Mucosa of stomach (tissue), 1 donor: ENCODE measurements around the gene LELP1.

ENCODE experiments used
- H3K27me3 ChIP-seq: one replicate; pipeline ENCODE4 v1.7.0; 2013; ENCODE audit warnings: mild to moderate bottlenecking, low read length; ENCODE audit not compliant: control insufficient read depth, insufficient read depth
- H3K36me3 ChIP-seq: one replicate; pipeline ENCODE4 v1.7.0; 2013; ENCODE audit warnings: low read length; ENCODE audit not compliant: control insufficient read depth, insufficient read depth
- H3K4me1 ChIP-seq: one replicate; pipeline ENCODE4 v1.7.0; 2013; ENCODE audit warnings: mild to moderate bottlenecking, low read length; ENCODE audit not compliant: control insufficient read depth, insufficient read depth
- H3K4me3 ChIP-seq: one replicate; pipeline ENCODE4 v1.7.0; 2013; ENCODE audit warnings: low read length
- H3K9ac ChIP-seq: one replicate; pipeline ENCODE4 v1.7.0; 2013; ENCODE audit warnings: mild to moderate bottlenecking, low read length, moderate library complexity
- H3K9me3 ChIP-seq: one replicate; pipeline ENCODE4 v1.7.0; 2013; ENCODE audit warnings: mild to moderate bottlenecking, low read length, moderate library complexity; ENCODE audit not compliant: control insufficient read depth
- donor health status: Pancreatic carcinoma.

LELP1 gene

DNA sequence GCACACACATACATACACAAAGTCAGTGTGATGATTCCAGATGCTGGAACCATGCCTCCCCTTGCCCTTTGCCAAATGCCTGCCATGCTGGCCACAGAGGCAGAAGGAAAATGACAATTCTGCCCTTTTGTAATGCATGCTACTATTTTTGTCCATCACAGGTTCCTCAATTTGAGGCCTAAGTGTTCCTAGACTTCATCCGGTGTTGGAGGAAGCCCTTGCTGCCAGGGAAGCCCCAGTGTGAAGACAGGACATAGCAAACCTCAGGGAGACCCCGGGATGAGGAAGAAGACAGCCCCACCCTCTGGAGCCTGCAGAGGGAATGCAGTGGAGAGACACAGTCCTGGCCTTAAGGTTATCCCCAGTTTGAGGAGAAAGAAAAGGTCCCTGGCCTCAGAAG is 28.6 kb downstream of the LELP1 start:
- Histone ChIP-seq H3K4me1 (peaks cover 46% of the 10 kb centered on the region), H3K36me3 (no peaks in the 10 kb centered on the region), H3K4me3 (no peak overlapping the region), H3K9ac (no peak overlapping the region), H3K27me3 (no peaks in the 10 kb centered on the region), H3K9me3 (no peaks in the 10 kb centered on the region)

DNA sequence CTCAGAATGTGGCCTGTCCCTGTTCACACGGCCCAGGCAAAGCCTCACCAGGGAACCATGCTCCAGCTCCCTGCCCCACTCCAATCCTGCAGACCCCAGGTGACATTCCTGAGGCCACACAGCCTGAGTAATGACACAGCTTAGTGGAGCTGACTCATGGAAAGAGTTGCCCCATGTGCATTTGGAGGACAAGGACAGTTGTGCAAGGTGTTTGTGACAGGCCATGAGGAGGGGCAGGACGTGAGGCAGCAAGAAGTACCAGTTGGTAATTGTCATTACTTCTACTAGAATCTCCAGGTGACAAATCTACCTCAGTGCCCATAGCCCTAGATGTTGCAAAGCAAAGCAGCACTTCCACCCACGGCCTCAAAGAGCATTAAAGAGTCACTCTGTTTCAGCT is 29.3 kb downstream of the LELP1 start:
- Histone ChIP-seq H3K4me1 (peaks cover 53% of the 10 kb centered on the region), H3K9ac (no peak overlapping the region), H3K9me3 (no peaks in the 10 kb centered on the region), H3K27me3 (no peaks in the 10 kb centered on the region), H3K4me3 (no peak overlapping the region), H3K36me3 (no peaks in the 10 kb centered on the region)

DNA sequence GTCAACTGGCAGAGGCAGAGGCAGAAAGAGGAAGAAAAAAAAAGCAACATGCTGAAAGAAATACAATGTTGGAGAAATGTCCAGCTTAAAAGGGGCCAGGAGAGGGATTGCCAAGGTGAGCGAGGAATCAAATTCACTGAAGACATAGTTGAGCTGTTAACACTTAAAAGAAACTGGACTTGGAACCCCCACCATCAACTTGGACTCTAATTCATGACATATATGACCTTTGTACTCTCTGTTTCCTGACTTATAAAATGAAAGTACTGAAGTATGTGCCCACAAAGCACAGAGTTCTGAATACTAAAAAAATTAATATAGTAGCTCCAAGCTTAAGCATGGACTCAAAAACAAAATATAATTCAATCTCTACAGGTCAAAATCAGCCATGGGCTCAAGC is 30.2 kb downstream of the LELP1 start:
- H3K9me3 ChIP-seq, result no peaks in the 10 kb centered on the region
- no peak overlapping the region for H3K4me3 ChIP-seq
- H3K4me1 ChIP-seq, result peaks cover 53% of the 10 kb centered on the region
- H3K36me3 ChIP-seq, result no peaks in the 10 kb centered on the region
- H3K9ac ChIP-seq, result no peak overlapping the region
- no peaks in the 10 kb centered on the region for H3K27me3 ChIP-seq

DNA sequence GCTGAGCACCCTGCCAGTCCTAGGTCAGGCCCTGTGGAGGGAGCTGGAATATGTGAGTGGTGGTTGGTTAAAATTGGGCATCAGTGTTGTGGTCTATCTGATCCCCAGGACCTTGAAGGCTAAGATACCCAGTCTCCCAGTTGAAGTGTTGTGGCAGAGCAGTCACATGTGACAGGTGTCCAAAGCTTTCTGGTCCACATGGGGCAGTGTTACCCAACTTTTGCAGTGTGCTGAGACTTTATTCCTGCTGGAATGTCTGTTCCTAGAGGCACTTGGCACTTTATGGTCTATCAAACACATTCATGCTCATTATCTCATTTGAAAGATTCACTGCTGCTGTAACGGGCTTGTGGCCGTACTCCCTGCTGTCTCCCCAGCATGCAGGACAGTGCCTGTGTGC is 35.3 kb downstream of the LELP1 start:
- H3K4me3 ChIP-seq, result no peak overlapping the region
- no peaks in the 10 kb centered on the region for H3K9me3 ChIP-seq
- no peak overlapping the region for H3K9ac ChIP-seq
- H3K4me1 ChIP-seq, result peaks cover 17% of the 10 kb centered on the region
- H3K27me3 ChIP-seq, result no peaks in the 10 kb centered on the region
- no peaks in the 10 kb centered on the region for H3K36me3 ChIP-seq

DNA sequence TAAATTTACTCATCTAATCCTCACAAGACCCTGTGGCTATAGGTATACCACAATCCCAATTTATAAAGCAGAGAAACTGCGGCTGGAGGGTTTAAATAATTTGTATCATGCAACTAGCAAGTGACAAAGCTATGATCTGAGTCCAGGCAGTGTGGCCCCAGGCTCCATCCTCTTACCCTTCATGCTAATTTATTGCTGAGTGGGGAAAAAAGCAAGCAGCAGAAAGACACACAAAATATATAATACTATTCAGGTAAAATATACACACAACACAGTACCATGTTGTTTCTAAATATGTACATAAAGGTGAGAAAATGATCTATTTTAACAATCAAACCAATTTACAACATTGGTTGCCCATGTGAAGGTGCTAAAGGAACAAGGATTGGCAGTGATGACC is 38.9 kb downstream of the LELP1 start:
- Histone ChIP-seq H3K4me3 (no peak overlapping the region), H3K27me3 (no peaks in the 10 kb centered on the region), H3K4me1 (peaks cover 4% of the 10 kb centered on the region), H3K36me3 (no peaks in the 10 kb centered on the region), H3K9me3 (no peaks in the 10 kb centered on the region), H3K9ac (no peak overlapping the region)

DNA sequence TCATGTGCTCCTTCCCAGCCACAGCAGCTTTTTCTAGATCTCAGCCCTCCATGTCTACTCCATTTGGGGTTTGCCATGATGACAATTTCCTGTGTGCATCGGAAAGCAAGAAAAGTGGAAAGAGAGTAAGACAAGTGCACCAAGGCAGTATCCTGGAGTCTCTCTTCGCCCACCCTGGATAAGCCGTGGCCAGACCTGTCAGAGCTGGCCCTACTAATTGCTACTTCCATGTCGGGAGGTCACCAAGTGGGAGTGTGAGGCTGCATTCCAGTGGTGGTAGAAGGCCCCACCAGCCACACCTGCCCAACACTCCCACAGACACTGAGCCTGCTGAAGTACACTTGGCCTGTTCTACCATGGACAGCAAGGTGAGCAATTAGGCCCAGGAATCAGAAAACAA is 42.2 kb downstream of the LELP1 start:
- Histone ChIP-seq H3K36me3 (no peaks in the 10 kb centered on the region), H3K4me1 (no peaks in the 10 kb centered on the region), H3K9me3 (no peaks in the 10 kb centered on the region), H3K27me3 (no peaks in the 10 kb centered on the region), H3K9ac (no peak overlapping the region), H3K4me3 (no peak overlapping the region)

DNA sequence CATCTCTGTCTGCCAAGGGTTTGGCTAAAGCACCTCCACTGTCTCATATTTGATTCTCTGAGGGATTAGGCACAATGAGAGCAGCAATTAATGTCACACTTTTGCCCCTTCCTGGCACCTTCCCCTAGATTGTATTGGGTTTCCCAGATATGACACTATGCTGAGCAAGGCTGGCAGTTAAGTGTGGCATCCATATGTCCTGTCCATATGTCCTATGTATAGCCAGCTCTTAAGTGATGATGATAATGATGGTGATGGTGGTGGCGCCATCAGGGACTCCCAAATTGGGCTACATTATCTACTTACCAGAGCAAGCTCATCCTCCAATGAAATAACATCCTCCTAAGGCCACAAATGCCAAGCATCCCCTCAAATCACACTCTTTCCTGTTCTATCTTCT is 42.8 kb downstream of the LELP1 start:
- Histone ChIP-seq H3K36me3 (no peaks in the 10 kb centered on the region), H3K4me1 (no peaks in the 10 kb centered on the region), H3K9ac (no peak overlapping the region), H3K27me3 (no peaks in the 10 kb centered on the region), H3K9me3 (no peaks in the 10 kb centered on the region), H3K4me3 (no peak overlapping the region)

DNA sequence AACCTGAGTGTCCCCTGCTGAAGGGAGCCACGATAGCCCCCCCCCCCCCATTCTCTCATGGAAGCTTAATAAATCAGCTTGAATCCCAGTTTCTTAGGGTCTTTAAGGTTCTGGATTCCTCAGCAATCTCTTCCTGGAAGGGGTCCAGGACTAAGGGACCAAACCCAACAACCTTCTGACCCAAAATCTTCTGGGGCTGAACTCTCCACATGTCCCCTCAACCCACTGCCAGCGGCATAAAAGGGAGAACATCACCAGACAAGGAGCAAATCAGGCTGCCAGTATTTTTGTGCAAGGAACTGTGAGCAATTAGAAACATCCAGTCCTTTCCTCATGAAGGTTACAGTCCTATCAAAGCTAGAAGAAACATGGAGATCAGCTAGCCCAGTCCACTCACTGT is 43.6 kb downstream of the LELP1 start:
- Histone ChIP-seq H3K9ac (no peak overlapping the region), H3K27me3 (no peaks in the 10 kb centered on the region), H3K4me1 (no peaks in the 10 kb centered on the region), H3K9me3 (no peaks in the 10 kb centered on the region), H3K4me3 (no peak overlapping the region), H3K36me3 (no peaks in the 10 kb centered on the region)

DNA sequence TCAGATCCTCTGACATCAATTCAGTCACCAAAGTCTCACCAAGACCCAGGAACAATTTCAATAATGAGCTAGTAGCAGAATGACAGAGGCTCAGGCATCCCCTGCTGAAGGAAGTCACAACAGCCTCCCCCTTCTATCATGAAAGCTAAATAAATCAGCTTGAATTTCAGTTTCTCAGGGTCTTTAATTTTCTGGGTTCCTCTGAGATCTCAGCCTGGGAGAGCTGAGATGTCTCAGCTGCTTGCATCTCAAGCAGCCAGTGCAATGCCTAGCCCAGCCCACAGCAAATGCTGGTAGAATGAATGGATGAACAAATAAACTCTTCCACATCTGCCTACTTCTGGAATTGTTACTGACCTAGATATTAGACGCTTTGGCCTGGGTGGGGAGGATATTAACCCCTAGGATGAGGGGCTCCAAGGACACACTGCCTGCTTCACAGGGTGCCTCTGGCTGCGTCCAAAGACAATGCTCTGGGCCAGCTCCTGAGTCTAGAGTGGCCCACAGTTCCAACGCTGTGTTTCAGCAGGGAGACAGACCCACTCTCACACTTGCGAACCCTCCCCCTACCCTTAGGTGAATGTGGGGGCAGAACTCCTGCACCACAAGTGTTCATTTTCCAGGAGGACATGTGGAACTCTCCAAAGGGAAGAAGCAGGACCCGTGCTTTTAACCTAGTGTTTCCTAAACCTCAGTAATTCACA is 45.1 kb downstream of the LELP1 start:
- no peaks in the 10 kb centered on the region for H3K27me3 ChIP-seq
- no peaks in the 10 kb centered on the region for H3K4me1 ChIP-seq
- H3K9me3 ChIP-seq, result no peaks in the 10 kb centered on the region
- H3K36me3 ChIP-seq, result no peaks in the 10 kb centered on the region
- no peak overlapping the region for H3K9ac ChIP-seq
- no peak overlapping the region for H3K4me3 ChIP-seq

DNA sequence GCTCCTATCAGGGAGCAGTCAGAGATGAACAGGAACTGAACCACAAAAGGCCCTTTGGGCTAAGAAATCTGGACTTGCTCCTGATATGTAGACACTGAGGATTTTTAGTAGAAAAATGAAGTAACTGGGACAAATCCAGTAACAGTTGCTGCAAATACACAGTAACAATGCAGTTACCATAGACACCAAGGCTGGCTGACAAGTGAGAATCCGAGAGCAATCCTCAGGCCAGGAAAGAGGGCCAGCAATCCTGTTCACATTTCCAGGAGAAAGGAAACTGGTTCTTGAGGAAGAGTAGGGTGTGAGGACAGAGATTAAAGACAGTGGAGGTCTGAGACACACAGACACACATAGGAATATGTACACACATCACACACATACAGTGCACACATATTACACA is 46.9 kb downstream of the LELP1 start:
- H3K36me3 ChIP-seq, result no peaks in the 10 kb centered on the region
- H3K4me3 ChIP-seq, result no peak overlapping the region
- no peaks in the 10 kb centered on the region for H3K4me1 ChIP-seq
- no peaks in the 10 kb centered on the region for H3K27me3 ChIP-seq
- H3K9me3 ChIP-seq, result no peaks in the 10 kb centered on the region
- no peak overlapping the region for H3K9ac ChIP-seq

DNA sequence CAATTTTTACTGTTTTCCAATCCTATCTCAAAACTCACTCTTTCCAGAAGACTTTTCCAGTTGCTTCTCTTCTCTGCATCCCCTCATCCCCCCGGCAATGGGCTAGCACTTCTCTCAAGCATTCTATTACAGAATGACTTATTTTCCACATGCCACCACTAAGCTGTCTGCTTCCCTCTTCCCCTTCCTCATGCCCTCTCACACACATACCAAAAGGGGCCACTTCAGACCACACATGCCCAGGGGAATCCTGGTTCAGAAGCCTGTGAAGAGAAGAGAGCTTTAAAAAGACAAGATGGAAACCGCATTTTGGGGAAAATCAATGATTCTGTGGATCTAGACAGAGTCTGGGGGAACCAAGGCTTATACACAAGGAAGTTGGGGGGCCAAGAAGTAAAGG is 47.9 kb downstream of the LELP1 start:
- no peak overlapping the region for H3K9ac ChIP-seq
- H3K27me3 ChIP-seq, result no peaks in the 10 kb centered on the region
- H3K36me3 ChIP-seq, result no peaks in the 10 kb centered on the region

DNA sequence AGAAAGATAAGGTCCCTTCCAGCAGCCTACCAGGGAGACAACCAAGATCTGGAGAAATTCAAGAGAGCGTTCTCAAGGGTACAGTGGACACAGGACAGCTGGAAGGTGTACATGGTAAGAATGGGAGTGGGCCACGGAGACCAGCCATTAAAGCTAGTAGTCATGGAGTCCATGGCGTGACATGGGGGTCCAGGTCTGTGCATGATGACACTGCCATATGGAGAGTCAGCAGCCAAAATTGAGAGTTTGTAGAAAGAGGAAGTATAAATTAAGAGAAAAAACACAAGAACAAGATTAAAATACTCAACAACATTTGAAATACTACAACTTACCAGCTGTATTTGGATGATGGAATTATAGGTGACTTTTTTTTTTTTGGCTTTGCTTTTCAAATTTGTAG is 48.3 kb downstream of the LELP1 start:
- H3K4me3 ChIP-seq, result no peak overlapping the region
- no peaks in the 10 kb centered on the region for H3K27me3 ChIP-seq
- H3K9me3 ChIP-seq, result no peaks in the 10 kb centered on the region
- H3K9ac ChIP-seq, result no peak overlapping the region
- H3K36me3 ChIP-seq, result no peaks in the 10 kb centered on the region
- no peaks in the 10 kb centered on the region for H3K4me1 ChIP-seq

More for the DNA sequence above, 47.9 kb downstream of the LELP1 start:
- Histone ChIP-seq H3K9me3 (no peaks in the 10 kb centered on the region), H3K4me3 (no peak overlapping the region), H3K4me1 (no peaks in the 10 kb centered on the region)

DNA sequence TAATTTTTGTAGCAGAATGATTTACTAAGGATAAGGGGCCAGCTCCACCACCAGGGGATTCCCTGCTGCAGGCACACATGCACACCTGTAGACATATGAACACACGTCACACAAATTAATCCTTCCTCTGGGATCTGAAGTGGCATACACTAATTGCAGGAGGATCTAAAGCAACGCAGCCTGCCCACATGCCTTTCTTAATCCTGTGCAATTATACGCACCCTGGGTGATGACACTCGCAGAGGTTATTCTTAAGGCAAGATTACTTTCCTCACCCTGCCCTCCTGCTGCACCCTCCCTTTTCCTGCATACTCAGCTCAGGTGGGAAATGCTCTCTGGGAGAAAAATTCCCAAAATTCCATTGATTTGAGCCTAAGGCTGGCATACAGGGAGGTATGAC is 48.8 kb downstream of the LELP1 start:
- Histone ChIP-seq H3K9me3 (no peaks in the 10 kb centered on the region), H3K4me1 (no peaks in the 10 kb centered on the region), H3K9ac (no peak overlapping the region), H3K4me3 (no peak overlapping the region), H3K36me3 (no peaks in the 10 kb centered on the region), H3K27me3 (no peaks in the 10 kb centered on the region)
